Occipital lobe (tissue), 2 donors: Measurements from ENCODE around the gene PPP5C. TPM values are rescaled to one million over a fixed set of nuclear protein-coding genes. Genes with fewer than 3 reads are reported as not detected.
A peak's percentile ranks its signal among the peaks of the same experiment; 100 is the strongest.
"Not testable (repeated sequence)": the region's sequence is repeated elsewhere in the genome, so short reads cannot be mapped to it uniquely, and the experiment has no call there.

Source experiments
- DNase-seq: peaks from one replicate; lab custom pipeline; 2025; lab: John Stamatoyannopoulos, UW
- total RNA-seq: library from RNA; depleted of rRNA; stranded (reverse); fragments of >200 nt; gene quantifications from one replicate; pipeline ENCODE4 v1.2.3, GENCODE V29; 2014

The PPP5C gene
- 53.0 TPM for total RNA-seq

- DNase-seq, result peak; percentile 78
These were observed at the start of gene PPP5C for GRCh38 chr19:46346821-46347571. Gene PPP5C (plus strand): TSS chr19:46347087. CDS start chr19:46347097, 10 bp downstream.

GRCh38 chr19:46297700-46298478 lies 49.0 kb upstream of the PPP5C start:
- DNase-seq, result no peak

GRCh38 chr19:46298479-46299003 lies 48.3 kb upstream of the PPP5C start:
- no peak for DNase-seq

- DNase-seq, result peak; percentile 81
These were observed 47.8 kb upstream of the PPP5C start for GRCh38 chr19:46299004-46299509.

- no peak for DNase-seq
These were observed 47.2 kb upstream of the PPP5C start for GRCh38 chr19:46299695-46300094.

GRCh38 chr19:46303322-46303690 lies 43.6 kb upstream of the PPP5C start:
- no peak for DNase-seq

- DNase-seq, result no peak
These were observed 43.0 kb upstream of the PPP5C start for GRCh38 chr19:46303691-46304397.

- DNase-seq, result no peak
These were observed 40.4 kb upstream of the PPP5C start for GRCh38 chr19:46306501-46306900.

- no peak for DNase-seq
These were observed 38.4 kb upstream of the PPP5C start for GRCh38 chr19:46308510-46308909.

- DNase-seq, result no peak
These were observed 37.8 kb upstream of the PPP5C start for GRCh38 chr19:46309056-46309455.

GRCh38 chr19:46311444-46311843 lies 35.4 kb upstream of the PPP5C start:
- DNase-seq, result no peak

- not testable (repeated sequence) for DNase-seq
These were observed 33.1 kb upstream of the PPP5C start for GRCh38 chr19:46313540-46314469.

GRCh38 chr19:46317339-46317738 lies 29.5 kb upstream of the PPP5C start:
- DNase-seq, result no peak

- DNase-seq, result no peak
These were observed 27.3 kb upstream of the PPP5C start for GRCh38 chr19:46319613-46320012.

- DNase-seq, result no peak
These were observed 26.3 kb upstream of the PPP5C start for GRCh38 chr19:46320559-46320958.

- no peak for DNase-seq
These were observed 25.2 kb upstream of the PPP5C start for GRCh38 chr19:46321653-46322052.

- not testable (repeated sequence) for DNase-seq
These were observed 23.7 kb upstream of the PPP5C start for GRCh38 chr19:46323227-46323626.

- DNase-seq, result no peak
These were observed 22.6 kb upstream of the PPP5C start for GRCh38 chr19:46324277-46324676.

- DNase-seq, result no peak
These were observed 20.3 kb upstream of the PPP5C start for GRCh38 chr19:46326608-46327007.

GRCh38 chr19:46328079-46328478 lies 18.8 kb upstream of the PPP5C start:
- no peak for DNase-seq
